Right lobe of liver (tissue), 4 donors: ENCODE measurements around the gene TMEM51.

Experiments used
- CTCF ChIP-seq, 4 donors: fragments of 200-600 bp in 3 of 4; fragments of 450-650 bp in 1 of 4; IDR thresholded peaks; one replicate each; pipeline versions ENCODE4 v1.5.1 to v1.8.0; 2016 to 2022; ENCODE audit warnings: antibody characterized with exemption in 4 of 4, mild to moderate bottlenecking in 2 of 4
- POLR2A ChIP-seq: fragments of 450-650 bp; IDR thresholded peaks from one replicate; pipeline ENCODE4 v1.6.1; 2017; ENCODE audit warnings: antibody characterized with exemption, mild to moderate bottlenecking
- donor health status: DM: no; HTN: no; CAD: no.
- donor health status: DM: no; HTN: no; CAD: no.
- donor health status: DM: no; HTN: yes; CAD: no.

GRCh38 chr1:15206418-15207030, 53.0 kb downstream of the TMEM51 start:
- TF ChIP-seq CTCF (IDR thresholded peaks at IDR 0.05): no peak
- TF ChIP-seq POLR2A: no peak
